Thyroid gland (tissue), 4 donors: ENCODE measurements around the gene USP36. TPM values are rescaled to one million over a fixed set of nuclear protein-coding genes. Genes with fewer than 3 reads are reported as not detected.
"Not testable (repeated sequence)": the region's sequence is repeated elsewhere in the genome, so short reads cannot be mapped to it uniquely, and the experiment has no call there.

ENCODE experiments used
- DNase-seq, 2 donors: peaks; one replicate each; pipeline ENCODE4 v3.0.0-alpha.2; 2019
- H3K27ac ChIP-seq, 3 donors: fragments of 200-600 bp; sonication (generic); 1 replicate in 2 of 3; 2 replicates in 1 of 3; pipeline ENCODE4 v1.5.1; 2016 to 2019; ENCODE audit warnings: mild to moderate bottlenecking in 1 of 3, moderate library complexity in 1 of 3
- H3K27me3 ChIP-seq: fragments of 200-600 bp; sonication (generic); one replicate; pipeline ENCODE4 v1.5.1; 2019
- H3K36me3 ChIP-seq, 2 donors: fragments of 200-600 bp; sonication (generic); one replicate each; pipeline ENCODE4 v1.5.1; 2016 to 2019
- H3K4me1 ChIP-seq, 2 donors: fragments of 200-600 bp; sonication (generic); one replicate each; pipeline ENCODE4 v1.5.1; 2017 to 2019
- H3K4me3 ChIP-seq, 3 donors: fragments of 200-600 bp; sonication (generic); replicated peaks in 1 of 3; 1 replicate in 2 of 3; 2 replicates in 1 of 3; pipeline ENCODE4 v1.5.1; 2016; ENCODE audit warnings: mild to moderate bottlenecking in 1 of 3
- H3K9me3 ChIP-seq: fragments of 200-600 bp; sonication (generic); one replicate; pipeline ENCODE4 v1.5.1; 2017
- POLR2A ChIP-seq, 2 donors: fragments of 450-650 bp; IDR thresholded peaks; one replicate each; pipeline ENCODE4 v1.6.1; 2017; ENCODE audit warnings: antibody characterized with exemption in 2 of 2, mild to moderate bottlenecking in 2 of 2, moderate library complexity in 1 of 2
- WGBS, 2 donors: methylation state at CpG; one replicate each; pipeline ENCODE4 v1.1.5; 2017; 5-methylcytosine and 5-hydroxymethylcytosine counted together
- intact Hi-C: fragments of 100-400 bp; cut with DNase I; formaldehyde crosslinking; loops from one replicate; pipeline ENCODE4 v1.15.1; 2023
- total RNA-seq, 4 donors: library from RNA; depleted of rRNA; stranded (reverse); fragments of >200 nt; gene quantifications; one replicate each; pipeline ENCODE4 v1.2.3, GENCODE V29; 2016
- TF ChIP-seq, protein P1 (sequence below), 6 experiments: fragments of 200-600 bp in 3 of 6; fragments of 450-650 bp in 3 of 6; sonication (generic) in 3 of 6; IDR thresholded peaks; one replicate each; pipeline ENCODE4 v1.5.1; 2016 to 2019; ENCODE audit warnings: antibody characterized with exemption in 6 of 6, mild to moderate bottlenecking in 2 of 6, inconsistent platforms in 1 of 6, moderate library complexity in 1 of 6

Gene USP36
- 10 to 100 TPM; 33.9 to 61.5 (median 46.6) TPM for total RNA-seq

DNA sequence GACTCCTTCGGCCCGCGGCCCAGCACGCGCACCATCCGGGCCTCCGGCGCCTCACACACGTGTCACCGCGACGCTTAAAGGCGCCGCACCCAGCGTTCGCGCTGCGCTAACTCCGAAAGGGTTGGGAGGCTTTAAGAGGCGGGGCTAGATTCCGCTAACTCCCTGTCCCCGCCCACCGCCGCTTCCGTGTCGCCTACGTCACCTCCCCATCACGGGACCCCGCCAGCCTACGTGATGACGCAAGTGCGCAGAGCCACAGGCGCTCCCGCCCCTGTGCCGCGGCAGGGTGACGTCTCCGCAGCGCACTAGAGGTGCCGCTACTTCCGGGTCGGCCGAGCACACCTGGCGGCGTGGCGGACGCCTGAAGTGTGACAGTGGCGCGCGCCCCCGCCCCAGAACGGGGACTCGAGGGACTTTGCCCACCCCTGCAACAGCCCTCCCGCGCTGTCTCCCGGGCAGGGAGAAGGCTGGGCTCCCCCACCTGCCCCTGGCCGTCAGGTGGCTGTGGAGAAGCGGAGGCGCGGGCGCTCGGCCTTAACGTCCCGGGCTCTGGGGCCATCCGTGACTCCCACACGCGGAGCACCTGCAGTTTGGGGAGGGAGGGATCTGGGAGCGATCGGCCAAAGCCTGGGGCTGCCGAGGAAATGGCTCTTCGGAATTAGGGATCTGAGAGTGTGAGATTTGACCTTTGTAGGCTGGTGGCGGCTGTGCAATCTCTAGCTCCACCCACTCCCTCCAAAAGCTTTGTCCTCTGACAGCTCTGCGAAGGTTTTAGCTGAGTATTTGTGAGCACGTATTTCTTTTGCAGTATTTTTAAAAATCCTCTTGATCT lies at the start of gene USP36:
Gene USP36 (minus strand): TSS at position 35 of the 832 bp plus-strand sequence. CDS start 4,451 bp downstream, outside the sequence.
- peak; percentile 99 for DNase-seq
- Histone ChIP-seq H3K36me3 (peaks cover 15 to 16% of the 10 kb centered on the region in 2 donors), H3K4me3 (peak within 1 kb of the TSS; percentile 78 to 91 (median 84)), H3K27ac (peak within 1 kb of the TSS; percentile 95 to 100 (median 98)), H3K4me1 (peaks cover 19% of the 10 kb centered on the region in 2 donors), H3K9me3 (no peaks in the 10 kb centered on the region), H3K27me3 (no peaks in the 10 kb centered on the region)
- intact Hi-C loops = no loop called here
- WGBS, 2 donors = 0% methylated on average over 6 to 22 of the region's 74 CpGs
- TF ChIP-seq POLR2A (IDR thresholded peaks at IDR 0.05) = peak; percentile 68 to 97
- TF ChIP-seq, protein P1, sequence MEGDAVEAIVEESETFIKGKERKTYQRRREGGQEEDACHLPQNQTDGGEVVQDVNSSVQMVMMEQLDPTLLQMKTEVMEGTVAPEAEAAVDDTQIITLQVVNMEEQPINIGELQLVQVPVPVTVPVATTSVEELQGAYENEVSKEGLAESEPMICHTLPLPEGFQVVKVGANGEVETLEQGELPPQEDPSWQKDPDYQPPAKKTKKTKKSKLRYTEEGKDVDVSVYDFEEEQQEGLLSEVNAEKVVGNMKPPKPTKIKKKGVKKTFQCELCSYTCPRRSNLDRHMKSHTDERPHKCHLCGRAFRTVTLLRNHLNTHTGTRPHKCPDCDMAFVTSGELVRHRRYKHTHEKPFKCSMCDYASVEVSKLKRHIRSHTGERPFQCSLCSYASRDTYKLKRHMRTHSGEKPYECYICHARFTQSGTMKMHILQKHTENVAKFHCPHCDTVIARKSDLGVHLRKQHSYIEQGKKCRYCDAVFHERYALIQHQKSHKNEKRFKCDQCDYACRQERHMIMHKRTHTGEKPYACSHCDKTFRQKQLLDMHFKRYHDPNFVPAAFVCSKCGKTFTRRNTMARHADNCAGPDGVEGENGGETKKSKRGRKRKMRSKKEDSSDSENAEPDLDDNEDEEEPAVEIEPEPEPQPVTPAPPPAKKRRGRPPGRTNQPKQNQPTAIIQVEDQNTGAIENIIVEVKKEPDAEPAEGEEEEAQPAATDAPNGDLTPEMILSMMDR (IDR thresholded peaks at IDR 0.05) = peak in 2 of 6 experiments; percentile 22 to 68

DNA sequence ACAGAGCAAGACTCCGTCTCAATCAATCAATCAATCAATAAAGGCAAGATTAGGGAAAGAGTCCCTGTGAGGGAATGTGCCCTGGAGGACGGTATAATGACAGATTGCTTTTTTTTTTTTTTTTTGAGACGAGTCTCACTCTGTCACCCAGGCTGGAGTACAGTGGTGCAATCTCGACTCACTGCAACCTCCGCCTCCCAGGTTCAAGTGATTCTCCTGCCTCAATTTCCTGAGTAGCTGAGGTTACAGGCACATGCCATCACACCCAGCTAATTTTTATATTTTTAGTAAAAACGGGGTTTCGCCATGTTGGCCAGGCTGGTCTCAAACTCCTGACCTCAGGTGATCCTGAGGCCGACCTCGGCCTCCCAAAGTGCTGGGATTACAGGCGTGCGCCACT lies 49.5 kb upstream of the USP36 start:
- intact Hi-C loops, H3K27me3 ChIP-seq, H3K27ac ChIP-seq, H3K36me3 ChIP-seq, H3K4me3 ChIP-seq, H3K9me3 ChIP-seq, DNase-seq: not testable (repeated sequence)
- peaks cover 0 to 22% of the 10 kb centered on the region in 2 donors for H3K4me1 ChIP-seq
- 88 to 97% methylated on average over 9 to 11 of the region's 11 CpGs for WGBS, 2 donors

DNA sequence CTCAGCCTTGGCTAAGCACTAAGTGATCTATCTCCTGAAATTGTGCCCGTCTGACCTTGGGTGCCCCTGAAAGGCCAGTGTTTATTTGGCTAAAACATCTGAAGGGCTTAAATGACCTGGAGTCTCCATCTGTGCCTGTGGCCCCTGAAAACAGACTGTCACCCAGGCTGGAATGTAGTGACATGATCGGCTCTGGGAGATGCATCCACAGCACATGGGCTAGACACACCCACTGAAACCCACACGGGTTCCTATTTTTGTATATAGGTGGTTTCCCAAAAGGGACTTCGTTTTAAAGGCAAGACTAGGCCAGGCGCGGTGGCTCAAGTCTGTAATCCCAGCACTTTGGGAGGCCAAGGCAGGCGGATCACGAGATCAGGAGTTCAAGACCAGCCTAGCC lies 48.9 kb upstream of the USP36 start:
- no peak for DNase-seq
- 89 to 92% methylated on average over 8 of the region's 8 CpGs for WGBS, 2 donors
- H3K4me1 ChIP-seq = peaks cover 1 to 27% of the 10 kb centered on the region in 2 donors

DNA sequence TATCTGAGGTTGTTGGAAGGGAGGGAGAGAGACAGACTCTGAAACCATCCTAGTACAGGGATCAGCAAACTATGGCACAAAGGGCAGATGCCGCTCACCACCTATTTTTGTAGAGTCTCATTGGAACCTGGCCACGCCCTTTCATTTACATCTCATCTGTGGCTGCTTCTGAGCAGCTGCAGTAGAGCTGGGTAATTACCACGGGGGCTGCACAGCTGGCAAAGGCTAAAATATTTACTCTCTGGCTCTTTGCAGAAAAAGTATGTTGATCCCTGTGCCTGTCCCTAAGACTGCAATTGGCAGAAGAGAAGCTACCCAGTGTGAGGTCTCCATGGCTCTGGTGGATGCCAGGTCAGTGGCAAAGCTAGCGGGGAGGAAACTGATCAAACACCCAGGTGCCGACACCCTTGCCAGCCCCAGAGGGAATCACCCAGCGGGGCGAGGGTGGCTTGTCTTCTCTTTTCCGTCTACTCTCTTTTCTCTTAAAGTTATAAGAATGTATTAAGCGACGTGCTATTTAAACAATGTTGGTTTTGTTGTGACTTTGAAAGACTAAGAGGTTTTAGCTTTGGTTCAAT lies 48.4 kb upstream of the USP36 start:
- peaks cover 6 to 32% of the 10 kb centered on the region in 2 donors for H3K4me1 ChIP-seq
- intact Hi-C loops = no loop called here
- no peak for DNase-seq
- H3K9me3 ChIP-seq = no peaks in the 10 kb centered on the region
- TF ChIP-seq POLR2A (IDR thresholded peaks at IDR 0.05) = no peak
- TF ChIP-seq, protein P1 (IDR thresholded peaks at IDR 0.05) = no peak
- H3K27me3 ChIP-seq = no peaks in the 10 kb centered on the region
- 84 to 89% methylated on average over 10 of the region's 10 CpGs for WGBS, 2 donors
- no peak overlapping the region for H3K4me3 ChIP-seq
- no peaks in the 10 kb centered on the region for H3K36me3 ChIP-seq
- no peak overlapping the region for H3K27ac ChIP-seq

More for the DNA sequence above, 48.9 kb upstream of the USP36 start:
- Histone ChIP-seq H3K27me3 (no peaks in the 10 kb centered on the region), H3K9me3 (no peaks in the 10 kb centered on the region), H3K36me3 (no peaks in the 10 kb centered on the region), H3K4me3 (no peak overlapping the region), H3K27ac (no peak overlapping the region)
- intact Hi-C loops = no loop called here
- TF ChIP-seq, protein P1 (IDR thresholded peaks at IDR 0.05) = no peak
- no peak for TF ChIP-seq POLR2A (IDR thresholded peaks at IDR 0.05)

DNA sequence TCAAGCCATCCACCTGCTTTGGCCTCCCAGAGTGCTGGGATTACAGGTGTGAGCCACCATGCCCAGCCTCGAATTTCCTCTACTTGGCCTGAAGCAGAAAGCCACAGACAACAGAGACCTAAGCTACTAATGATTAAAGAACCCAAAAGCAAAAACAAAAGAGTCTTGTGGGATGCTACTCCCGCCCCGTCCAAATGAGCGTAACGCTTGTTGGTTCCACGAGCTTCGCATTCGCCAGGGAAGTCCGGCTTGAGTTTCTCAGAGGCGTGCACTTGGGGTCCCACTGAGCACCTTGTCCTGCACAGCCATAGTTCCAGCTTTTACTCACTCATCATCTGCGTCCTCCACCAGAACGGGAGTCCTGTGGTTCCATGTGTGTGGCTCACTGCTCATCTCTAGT lies 46.3 kb upstream of the USP36 start:
- intact Hi-C loops = no loop called here
- H3K36me3 ChIP-seq = no peaks in the 10 kb centered on the region
- peaks cover 12 to 50% of the 10 kb centered on the region in 2 donors for H3K4me1 ChIP-seq
- 91 to 92% methylated on average over 12 of the region's 12 CpGs for WGBS, 2 donors
- TF ChIP-seq, protein P1 (IDR thresholded peaks at IDR 0.05) = no peak
- no peak for TF ChIP-seq POLR2A (IDR thresholded peaks at IDR 0.05)
- no peaks in the 10 kb centered on the region for H3K9me3 ChIP-seq
- no peak for DNase-seq
- H3K27ac ChIP-seq = no peak overlapping the region
- H3K4me3 ChIP-seq = no peak overlapping the region
- H3K27me3 ChIP-seq = no peaks in the 10 kb centered on the region
